22Rv1 (cell line): ENCODE measurements around the gene RNF220.

ENCODE experiments used
- CTCF ChIP-seq: fragments of 450-650 bp; IDR thresholded peaks from 2 replicates; pipeline ENCODE4 v1.5.1; 2017; ENCODE audit warnings: mild to moderate bottlenecking
- ZFX ChIP-seq: fragments of 450-650 bp; IDR thresholded peaks from 2 replicates; pipeline ENCODE4 v1.6.1; 2017; ENCODE audit warnings: antibody characterized with exemption, borderline replicate concordance

GRCh38 chr1:44664730-44665370, 259.8 kb downstream of the RNF220 start:
- TF ChIP-seq CTCF (no peak), ZFX (no peak)
